GM12873 (cell line): ENCODE results near the gene ZSWIM5.

Source experiments
- CTCF ChIP-seq: IDR thresholded peaks from 2 replicates; pipeline ENCODE4 v1.5.1; 2012; ENCODE audit warnings: low read depth, mild to moderate bottlenecking, moderate library complexity, low read length, control low read depth; ENCODE audit not compliant: insufficient read depth; ENCODE audit errors: missing control alignments

The ZSWIM5 gene

GRCh38 chr1:45196863-45197262 lies 9.5 kb downstream of the ZSWIM5 start:
- TF ChIP-seq CTCF = no peak

GRCh38 chr1:45191418-45191783 lies 15.0 kb downstream of the ZSWIM5 start:
- TF ChIP-seq CTCF = no peak

GRCh38 chr1:45187725-45188124 lies 18.7 kb downstream of the ZSWIM5 start:
- TF ChIP-seq CTCF = no peak

GRCh38 chr1:45177452-45177851 lies 29.0 kb downstream of the ZSWIM5 start:
- no peak for TF ChIP-seq CTCF

- no peak for TF ChIP-seq CTCF
These were observed 33.6 kb downstream of the ZSWIM5 start for GRCh38 chr1:45172764-45173163.

GRCh38 chr1:45172005-45172404 lies 34.4 kb downstream of the ZSWIM5 start:
- no peak for TF ChIP-seq CTCF

- TF ChIP-seq CTCF = no peak
These were observed 34.8 kb downstream of the ZSWIM5 start for GRCh38 chr1:45171575-45171974.
